Tibial nerve (tissue), 4 donors: Measurements from ENCODE around the gene GPR158. TPM values are rescaled to one million over a fixed set of nuclear protein-coding genes. Genes with fewer than 3 reads are reported as not detected.

ENCODE experiments used
- DNase-seq, 2 donors: peaks; one replicate each; pipeline ENCODE4 v3.0.0-alpha.2; 2019; ENCODE audit warnings: low spot score in 2 of 2
- H3K27ac ChIP-seq, 4 donors: fragments of 200-600 bp; sonication (generic) in 3 of 4; one replicate each; pipeline ENCODE4 v1.5.1; 2017 to 2019; ENCODE audit warnings: mild to moderate bottlenecking in 1 of 4
- H3K27me3 ChIP-seq, 2 donors: fragments of 200-600 bp; sonication (generic) in 1 of 2; one replicate each; pipeline versions ENCODE4 v1.5.1 to v1.6.0; 2017 to 2019
- H3K36me3 ChIP-seq, 3 donors: fragments of 200-600 bp; sonication (generic); one replicate each; pipeline ENCODE4 v1.5.1; 2018 to 2019
- H3K4me1 ChIP-seq, 4 donors: fragments of 200-600 bp; sonication (generic) in 3 of 4; one replicate each; pipeline ENCODE4 v1.5.1; 2017 to 2019
- H3K4me3 ChIP-seq, 4 donors: fragments of 200-600 bp; sonication (generic) in 3 of 4; one replicate each; pipeline ENCODE4 v1.5.1; 2017 to 2019; ENCODE audit warnings: mild to moderate bottlenecking in 1 of 4, moderate library complexity in 1 of 4
- H3K9me3 ChIP-seq, 4 donors: fragments of 200-600 bp; sonication (generic) in 3 of 4; one replicate each; pipeline ENCODE4 v1.5.1; 2017 to 2019
- CTCF ChIP-seq, 5 experiments: fragments of 200-600 bp in 3 of 5; fragments of 450-650 bp in 2 of 5; sonication (generic) in 3 of 5; IDR thresholded peaks; one replicate each; pipeline ENCODE4 v1.5.1; 2016 to 2019; ENCODE audit warnings: antibody characterized with exemption in 5 of 5, mild to moderate bottlenecking in 3 of 5, moderate library complexity in 2 of 5
- EP300 ChIP-seq, 2 donors: sonication (generic); formaldehyde crosslinking; IDR thresholded peaks; one replicate each; pipeline ENCODE4 v1.6.1; 2017; ENCODE audit warnings: antibody characterized with exemption in 2 of 2, mild to moderate bottlenecking in 1 of 2
- POLR2A ChIP-seq, 2 donors: fragments of 450-650 bp; IDR thresholded peaks; one replicate each; pipeline ENCODE4 v1.6.1; 2017; ENCODE audit warnings: antibody characterized with exemption in 2 of 2, mild to moderate bottlenecking in 2 of 2, moderate library complexity in 2 of 2
- WGBS, 2 donors: methylation state at CpG; one replicate each; pipeline ENCODE4 v1.1.5; 2018; 5-methylcytosine and 5-hydroxymethylcytosine counted together
- total RNA-seq, 4 donors: library from RNA; depleted of rRNA; stranded (reverse); fragments of >200 nt; gene quantifications; one replicate each; pipeline ENCODE4 v1.1.0, GENCODE V29; 2016

Gene GPR158
- total RNA-seq, 4 donors from 2014 or later = under 0.01 to 0.39 (median under 0.01) TPM

- 69 to 81% methylated on average over 4 of the region's 4 CpGs for WGBS, 2 donors
Observed at GRCh38 chr10:25483999-25484398, 309.2 kb downstream of the GPR158 start.

GRCh38 chr10:25487266-25487665 is 312.5 kb downstream of the GPR158 start:
- Histone ChIP-seq H3K27ac (no peak overlapping the region), H3K9me3 (peaks cover 0 to 12% (median 0%) of the 10 kb centered on the region in 4 donors), H3K27me3 (no peaks in the 10 kb centered on the region), H3K4me1 (no peaks in the 10 kb centered on the region), H3K36me3 (no peaks in the 10 kb centered on the region), H3K4me3 (no peak overlapping the region)
- WGBS, 2 donors = 75 to 80% methylated on average over 5 of the region's 5 CpGs
- TF ChIP-seq EP300 (IDR thresholded peaks at IDR 0.05) (no peak), POLR2A (IDR thresholded peaks at IDR 0.05) (no peak), CTCF (IDR thresholded peaks at IDR 0.05) (no peak)
- DNase-seq = no peak

More at GRCh38 chr10:25483999-25484398, 309.2 kb downstream of the GPR158 start:
- Histone ChIP-seq H3K27me3 (no peaks in the 10 kb centered on the region), H3K36me3 (no peaks in the 10 kb centered on the region), H3K4me1 (no peaks in the 10 kb centered on the region), H3K9me3 (peaks cover 0 to 12% (median 0%) of the 10 kb centered on the region in 4 donors), H3K4me3 (no peak overlapping the region), H3K27ac (no peak overlapping the region)
- TF ChIP-seq POLR2A (IDR thresholded peaks at IDR 0.05) (no peak), CTCF (IDR thresholded peaks at IDR 0.05) (no peak)
- DNase-seq = no peak

- Histone ChIP-seq H3K36me3 (no peaks in the 10 kb centered on the region), H3K4me3 (no peak overlapping the region), H3K9me3 (no peaks in the 10 kb centered on the region), H3K27me3 (no peaks in the 10 kb centered on the region), H3K27ac (no peak overlapping the region), H3K4me1 (no peaks in the 10 kb centered on the region)
- WGBS, 2 donors = 88 to 91% methylated on average over 1 of the region's 1 CpG
- TF ChIP-seq POLR2A (IDR thresholded peaks at IDR 0.05) (no peak), CTCF (IDR thresholded peaks at IDR 0.05) (no peak), EP300 (IDR thresholded peaks at IDR 0.05) (no peak)
- no peak for DNase-seq
Observed at GRCh38 chr10:25492040-25492439, 317.2 kb downstream of the GPR158 start.

- TF ChIP-seq CTCF (IDR thresholded peaks at IDR 0.05) (no peak), POLR2A (IDR thresholded peaks at IDR 0.05) (no peak), EP300 (IDR thresholded peaks at IDR 0.05) (no peak)
Observed at GRCh38 chr10:25492680-25493079, 317.9 kb downstream of the GPR158 start.

GRCh38 chr10:25493122-25493893 is 318.5 kb downstream of the GPR158 start:
- Histone ChIP-seq H3K4me3 (no peak overlapping the region), H3K9me3 (no peaks in the 10 kb centered on the region), H3K27ac (no peak overlapping the region), H3K27me3 (no peaks in the 10 kb centered on the region), H3K4me1 (no peaks in the 10 kb centered on the region), H3K36me3 (no peaks in the 10 kb centered on the region)
- TF ChIP-seq EP300 (IDR thresholded peaks at IDR 0.05) (no peak), POLR2A (IDR thresholded peaks at IDR 0.05) (no peak), CTCF (IDR thresholded peaks at IDR 0.05) (no peak)
- 19 to 24% methylated on average over 4 of the region's 4 CpGs for WGBS, 2 donors
- no peak for DNase-seq

More at GRCh38 chr10:25492680-25493079, 317.9 kb downstream of the GPR158 start:
- DNase-seq = no peak
- Histone ChIP-seq H3K36me3 (no peaks in the 10 kb centered on the region), H3K4me3 (no peak overlapping the region), H3K9me3 (no peaks in the 10 kb centered on the region), H3K27ac (no peak overlapping the region), H3K27me3 (no peaks in the 10 kb centered on the region), H3K4me1 (no peaks in the 10 kb centered on the region)
